Peyer's patch (tissue), 4 donors: ENCODE results near the gene LDLRAD4.

Experiments used
- CTCF ChIP-seq, 6 experiments: fragments of 450-650 bp in 4 of 6; fragments of 200-600 bp in 2 of 6; sonication (generic) in 1 of 6; IDR thresholded peaks; one replicate each; pipeline ENCODE4 v1.5.1; 2017 to 2019; ENCODE audit warnings: antibody characterized with exemption in 6 of 6, mild to moderate bottlenecking in 3 of 6, moderate library complexity in 1 of 6
- POLR2A ChIP-seq, 2 donors: fragments of 450-650 bp; IDR thresholded peaks; one replicate each; pipeline ENCODE4 v1.5.1; 2017; ENCODE audit warnings: antibody characterized with exemption in 2 of 2, mild to moderate bottlenecking in 2 of 2, moderate library complexity in 2 of 2

- TF ChIP-seq CTCF (IDR thresholded peaks at IDR 0.05) = no peak
- no peak for TF ChIP-seq POLR2A (IDR thresholded peaks at IDR 0.05)
Measured at GRCh38 chr18:13577781-13578180, 359.2 kb downstream of the LDLRAD4 start.
